Spleen (tissue), 7 donors: Measurements from ENCODE around the gene ACAD11.

Experiments used
- POLR2A ChIP-seq, 3 donors: fragments of 450-650 bp; IDR thresholded peaks; one replicate each; pipeline ENCODE4 v1.5.1; 2017; ENCODE audit warnings: antibody characterized with exemption in 3 of 3, mild to moderate bottlenecking in 1 of 3
- POLR2AphosphoS5 ChIP-seq, 3 donors: sonication (generic); formaldehyde crosslinking; IDR thresholded peaks; one replicate each; pipeline ENCODE4 v1.5.1; 2017; ENCODE audit warnings: antibody characterized with exemption in 3 of 3
- TF ChIP-seq, protein P1 (sequence below), 11 experiments: fragments of 200-600 bp in 7 of 11; fragments of 450-650 bp in 4 of 11; sonication (generic) in 4 of 11; IDR thresholded peaks in 8 of 11; conservative IDR thresholded peaks in 3 of 11; 1 replicate in 7 of 11; 2 replicates in 4 of 11; pipeline versions ENCODE4 v1.4.0 to v1.8.0; 2016 to 2021; ENCODE audit warnings: antibody characterized with exemption in 11 of 11, inconsistent platforms in 4 of 11, mild to moderate bottlenecking in 1 of 11
- donor health status: DM: no; HTN: no; CAD: no; lungs with moderate emphysema.
- donor health status: DM: no; HTN: no; CAD: no.
- donor health status: DM: no; HTN: no; CAD: no.

DNA sequence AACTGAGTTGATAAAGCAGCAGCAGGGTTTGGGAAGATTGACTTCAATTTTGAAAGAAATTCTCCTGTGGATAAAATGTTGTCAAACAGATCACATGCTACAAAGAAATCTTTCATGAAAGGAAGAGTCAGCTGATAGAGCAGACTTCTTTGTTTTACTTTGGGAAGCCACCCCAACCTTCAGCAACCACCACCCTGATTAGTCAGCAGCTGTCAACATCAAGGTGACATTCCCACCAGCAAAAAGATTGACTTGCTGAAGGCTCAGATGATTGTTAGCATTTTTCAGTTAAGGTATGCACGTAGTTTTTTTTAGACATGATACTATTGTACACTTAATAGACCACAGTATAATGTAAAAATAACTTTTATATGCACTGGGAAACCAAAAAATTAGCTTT is 150.1 kb downstream of the ACAD11 start:
- TF ChIP-seq, protein P1, sequence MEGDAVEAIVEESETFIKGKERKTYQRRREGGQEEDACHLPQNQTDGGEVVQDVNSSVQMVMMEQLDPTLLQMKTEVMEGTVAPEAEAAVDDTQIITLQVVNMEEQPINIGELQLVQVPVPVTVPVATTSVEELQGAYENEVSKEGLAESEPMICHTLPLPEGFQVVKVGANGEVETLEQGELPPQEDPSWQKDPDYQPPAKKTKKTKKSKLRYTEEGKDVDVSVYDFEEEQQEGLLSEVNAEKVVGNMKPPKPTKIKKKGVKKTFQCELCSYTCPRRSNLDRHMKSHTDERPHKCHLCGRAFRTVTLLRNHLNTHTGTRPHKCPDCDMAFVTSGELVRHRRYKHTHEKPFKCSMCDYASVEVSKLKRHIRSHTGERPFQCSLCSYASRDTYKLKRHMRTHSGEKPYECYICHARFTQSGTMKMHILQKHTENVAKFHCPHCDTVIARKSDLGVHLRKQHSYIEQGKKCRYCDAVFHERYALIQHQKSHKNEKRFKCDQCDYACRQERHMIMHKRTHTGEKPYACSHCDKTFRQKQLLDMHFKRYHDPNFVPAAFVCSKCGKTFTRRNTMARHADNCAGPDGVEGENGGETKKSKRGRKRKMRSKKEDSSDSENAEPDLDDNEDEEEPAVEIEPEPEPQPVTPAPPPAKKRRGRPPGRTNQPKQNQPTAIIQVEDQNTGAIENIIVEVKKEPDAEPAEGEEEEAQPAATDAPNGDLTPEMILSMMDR (IDR thresholded peaks at IDR 0.05 in 8 of 11, conservative IDR thresholded peaks at IDR 0.05 in 3 of 11) = no peak
- no peak for TF ChIP-seq POLR2A (IDR thresholded peaks at IDR 0.05)
- no peak for TF ChIP-seq POLR2AphosphoS5 (IDR thresholded peaks at IDR 0.05)
